H9 (cell line): ENCODE results near the gene UBAC2. TPM values are rescaled to one million over a fixed set of nuclear protein-coding genes. Genes with fewer than 3 reads are reported as not detected.

Experiments used
- DNase-seq: peaks from one replicate; pipeline ENCODE4 v3.0.0-alpha.2; 2017
- H2AFZ ChIP-seq: one replicate; pipeline ENCODE4 v1.6.1; 2013; ENCODE audit warnings: mild to moderate bottlenecking, low read length, control low read depth, moderate library complexity
- H2AK5ac ChIP-seq: 2 replicates; pipeline ENCODE4 v1.6.1; 2013; ENCODE audit warnings: low read length, control low read depth, mixed read lengths; ENCODE audit not compliant: insufficient read length
- H2BK120ac ChIP-seq: one replicate; pipeline ENCODE4 v1.6.1; 2013; ENCODE audit warnings: low read depth, mild to moderate bottlenecking, low read length, control low read depth, inconsistent platforms; ENCODE audit not compliant: poor library complexity, severe bottlenecking
- H2BK12ac ChIP-seq: 2 replicates; pipeline ENCODE4 v1.6.1; 2013; ENCODE audit warnings: low read length, control low read depth, mixed read lengths, low read depth; ENCODE audit not compliant: insufficient read length
- H2BK15ac ChIP-seq: 2 replicates; pipeline ENCODE4 v1.6.1; 2013; ENCODE audit warnings: low read depth, low read length, control low read depth
- H2BK20ac ChIP-seq: one replicate; pipeline ENCODE4 v1.6.1; 2013; ENCODE audit warnings: low read depth, mild to moderate bottlenecking, low read length, control low read depth, inconsistent platforms; ENCODE audit not compliant: poor library complexity, severe bottlenecking
- H2BK5ac ChIP-seq: 2 replicates; pipeline ENCODE4 v1.6.1; 2013; ENCODE audit warnings: low read length, control low read depth, mixed read lengths; ENCODE audit not compliant: insufficient read length
- H3K14ac ChIP-seq: 2 replicates; pipeline ENCODE4 v1.6.1; 2013; ENCODE audit warnings: low read length, control low read depth; ENCODE audit not compliant: insufficient read depth
- H3K18ac ChIP-seq: 2 replicates; pipeline ENCODE4 v1.6.1; 2013; ENCODE audit warnings: low read depth, mild to moderate bottlenecking, mixed read lengths, low read length, control low read depth; ENCODE audit not compliant: insufficient read length
- H3K23ac ChIP-seq: 2 replicates; pipeline ENCODE4 v1.6.1; 2013; ENCODE audit warnings: low read length, control low read depth, mixed read lengths, low read depth; ENCODE audit not compliant: insufficient read length
- H3K23me2 ChIP-seq: 2 replicates; pipeline ENCODE4 v1.6.1; 2013; ENCODE audit warnings: low read depth, mild to moderate bottlenecking, mixed read lengths, low read length, control low read depth; ENCODE audit not compliant: insufficient read length, poor library complexity, severe bottlenecking
- H3K27ac ChIP-seq: 2 replicates; pipeline ENCODE4 v1.5.1; 2013; ENCODE audit warnings: low read length, control low read depth, mixed read lengths, low read depth; ENCODE audit not compliant: insufficient read length
- H3K27me3 ChIP-seq: 2 replicates; pipeline ENCODE4 v1.6.1; 2013; ENCODE audit warnings: low read length, control low read depth, inconsistent platforms; ENCODE audit not compliant: insufficient read depth
- H3K4ac ChIP-seq: 2 replicates; pipeline ENCODE4 v1.6.1; 2013; ENCODE audit warnings: low read depth, mild to moderate bottlenecking, control low read depth, inconsistent platforms, low read length, moderate library complexity
- H3K4me1 ChIP-seq: 2 replicates; pipeline ENCODE4 v1.6.1; 2013; ENCODE audit warnings: low read length, control low read depth, inconsistent platforms; ENCODE audit not compliant: insufficient read depth
- H3K4me2 ChIP-seq: 2 replicates; pipeline ENCODE4 v1.6.1; 2013; ENCODE audit warnings: low read length, control low read depth, mixed read lengths; ENCODE audit not compliant: insufficient read length, insufficient read depth
- H3K56ac ChIP-seq: 2 replicates; pipeline ENCODE4 v1.6.1; 2013; ENCODE audit warnings: low read depth, mild to moderate bottlenecking, mixed read lengths, low read length, control low read depth; ENCODE audit not compliant: insufficient read length
- H3K79me1 ChIP-seq: 2 replicates; pipeline ENCODE4 v1.6.1; 2013; ENCODE audit warnings: low read depth, mild to moderate bottlenecking, moderate library complexity, low read length, control low read depth, inconsistent platforms; ENCODE audit not compliant: insufficient read depth, poor library complexity, severe bottlenecking
- H3K79me2 ChIP-seq: 2 replicates; pipeline ENCODE4 v1.6.1; 2013; ENCODE audit warnings: low read length, control low read depth, inconsistent platforms; ENCODE audit not compliant: insufficient read depth
- H3K9ac ChIP-seq: 2 replicates; pipeline ENCODE4 v1.6.1; 2013; ENCODE audit warnings: low read length, control low read depth, mixed read lengths; ENCODE audit not compliant: insufficient read length; ENCODE audit errors: extremely low read depth
- H3K9me3 ChIP-seq: one replicate; pipeline ENCODE4 v1.6.1; 2013; ENCODE audit warnings: low read depth, low read length, inconsistent platforms; ENCODE audit not compliant: control insufficient read depth
- H3T11ph ChIP-seq: one replicate; pipeline ENCODE4 v1.6.1; 2013; ENCODE audit warnings: mild to moderate bottlenecking, low read length, control low read depth, inconsistent platforms
- H4K20me1 ChIP-seq: one replicate; pipeline ENCODE4 v1.6.1; 2013; ENCODE audit not compliant: control insufficient read depth, insufficient read length, insufficient read depth
- H4K5ac ChIP-seq: 2 replicates; pipeline ENCODE4 v1.6.1; 2013; ENCODE audit warnings: low read depth, mild to moderate bottlenecking, mixed read lengths, low read length, control low read depth; ENCODE audit not compliant: insufficient read length
- H4K8ac ChIP-seq: replicated peaks from 2 replicates; pipeline ENCODE4 v1.6.1; 2013; ENCODE audit warnings: low read length, control low read depth, mixed read lengths, low read depth; ENCODE audit not compliant: insufficient read length
- H4K91ac ChIP-seq: 2 replicates; pipeline ENCODE4 v1.6.1; 2013; ENCODE audit warnings: low read depth, mild to moderate bottlenecking, moderate library complexity, mixed read lengths, low read length, control low read depth; ENCODE audit not compliant: insufficient read length
- H3K27ac Mint-ChIP-seq, 3 experiments: 2 replicates in 2 of 3; 3 replicates in 1 of 3; pipeline ENCODE4 v1.8.0; 2020 to 2021; ENCODE audit warnings: mixed read lengths in 3 of 3, mild to moderate bottlenecking in 1 of 3, moderate library complexity in 1 of 3
- H3K27me3 Mint-ChIP-seq: 2 replicates; pipeline ENCODE4 v1.8.0; 2021; ENCODE audit warnings: low read depth, mild to moderate bottlenecking, moderate library complexity, mixed read lengths
- H3K36me3 Mint-ChIP-seq, 3 experiments: 2 replicates in 2 of 3; 3 replicates in 1 of 3; pipeline ENCODE4 v1.8.0; 2020 to 2021; ENCODE audit warnings: low read depth in 3 of 3, mixed read lengths in 3 of 3; ENCODE audit not compliant: insufficient read depth in 1 of 3
- H3K4me1 Mint-ChIP-seq, 2 experiments: 2 replicates each; pipeline ENCODE4 v1.8.0; 2020; ENCODE audit warnings: mixed read lengths in 2 of 2
- H3K4me3 Mint-ChIP-seq, 2 experiments: 2 replicates in 1 of 2; 3 replicates in 1 of 2; pipeline ENCODE4 v1.8.0; 2020 to 2021; ENCODE audit warnings: mild to moderate bottlenecking in 2 of 2, mixed read lengths in 2 of 2, moderate library complexity in 1 of 2
- H3K9me3 Mint-ChIP-seq, 2 experiments: 2 replicates in 1 of 2; 3 replicates in 1 of 2; pipeline ENCODE4 v1.8.0; 2020; ENCODE audit warnings: mild to moderate bottlenecking in 2 of 2, mixed read lengths in 2 of 2, moderate library complexity in 1 of 2
- CTCF ChIP-seq: fragments of 200-600 bp; sonication (generic); conservative IDR thresholded peaks from 3 replicates; pipeline ENCODE4 v1.8.0; 2021; ENCODE audit warnings: antibody characterized with exemption, mild to moderate bottlenecking
- WGBS: extraction: QIAGEN DNeasy Blood & Tissue Kit; methylation state at CpG from one replicate; pipeline ENCODE4 v1.1.7; 2013; ENCODE audit warnings: missing lambda C conversion rate, low lambda C conversion rate, mixed read lengths; ENCODE audit not compliant: insufficient read length; ENCODE audit errors: extremely low coverage; 5-methylcytosine and 5-hydroxymethylcytosine counted together
- total RNA-seq: library from RNA; stranded (reverse); gene quantifications from 2 replicates; pipeline ENCODE4 v1.2.1, GENCODE V29; 2021

UBAC2 gene
- total RNA-seq, 1 experiment from 2014 or later: 52.3 TPM

GRCh38 chr13:99390601-99391000 lies 189.9 kb downstream of the UBAC2 start:
- Histone ChIP-seq H3K4me1 (no peaks in the 10 kb centered on the region), H3K56ac (no peak overlapping the region), H3K9ac (no peak overlapping the region), H4K5ac (no peak overlapping the region), H3K18ac (no peak overlapping the region), H4K20me1 (no peaks in the 10 kb centered on the region), H4K8ac (no peak overlapping the region), H2BK5ac (no peak overlapping the region), H2AK5ac (no peak overlapping the region), H2AFZ (no peak overlapping the region), H3K23ac (no peak overlapping the region), H2BK12ac (no peak overlapping the region), H3K79me1 (no peaks in the 10 kb centered on the region), H2BK20ac (no peak overlapping the region), H3K14ac (no peak overlapping the region), H3K27me3 (no peaks in the 10 kb centered on the region), H3K4me2 (no peak overlapping the region), H3K4ac (no peak overlapping the region), H3K23me2 (no peaks in the 10 kb centered on the region), H4K91ac (no peak overlapping the region), H3K79me2 (no peaks in the 10 kb centered on the region), H2BK15ac (no peak overlapping the region), H3K9me3 (no peaks in the 10 kb centered on the region), H3K27ac (no peak overlapping the region), H2BK120ac (no peak overlapping the region), H3T11ph (no peak overlapping the region)
- WGBS: no CpG with 5 or more reads among the region's 13 CpGs
- no peak for TF ChIP-seq CTCF
- no peak for DNase-seq
- no peaks in the 10 kb centered on the region for H3K27me3 Mint-ChIP-seq
- peaks cover 16 to 18% of the 10 kb centered on the region in 2 experiments for H3K4me1 Mint-ChIP-seq
- peaks cover 0 to 4% of the 10 kb centered on the region in 2 experiments; a peak in 1 of 5 replicates for H3K9me3 Mint-ChIP-seq
- H3K4me3 Mint-ChIP-seq: no peak overlapping the region
- peak overlapping the region in 2 of 3 experiments; percentile 34 to 44; a peak in 2 of 7 replicates for H3K27ac Mint-ChIP-seq
- peaks cover 0 to 21% (median 9%) of the 10 kb centered on the region in 3 experiments; a peak in 4 of 7 replicates for H3K36me3 Mint-ChIP-seq
